Ascending aorta (tissue), 2 donors: ENCODE results near the gene SAMD14. TPM values are rescaled to one million over a fixed set of nuclear protein-coding genes. Genes with fewer than 3 reads are reported as not detected.

Experiments used
- DNase-seq, 2 donors: peaks; one replicate each; pipeline ENCODE4 v3.0.0-alpha.2; 2019; ENCODE audit warnings: low spot score in 2 of 2
- H3K27ac ChIP-seq, 2 donors: fragments of 200-600 bp; sonication (generic); one replicate each; pipeline ENCODE4 v1.5.1; 2016 to 2017; ENCODE audit warnings: mild to moderate bottlenecking in 1 of 2
- H3K27me3 ChIP-seq: fragments of 200-600 bp; sonication (generic); one replicate; pipeline ENCODE4 v1.5.1; 2017
- H3K36me3 ChIP-seq, 2 donors: fragments of 200-600 bp; sonication (generic); one replicate each; pipeline ENCODE4 v1.5.1; 2016
- H3K4me1 ChIP-seq, 2 donors: fragments of 200-600 bp; sonication (generic); one replicate each; pipeline ENCODE4 v1.5.1; 2016 to 2017; ENCODE audit warnings: mild to moderate bottlenecking in 1 of 2
- H3K4me3 ChIP-seq, 2 donors: fragments of 200-600 bp; sonication (generic); one replicate each; pipeline ENCODE4 v1.5.1; 2016 to 2017; ENCODE audit warnings: mild to moderate bottlenecking in 1 of 2
- H3K9me3 ChIP-seq, 2 donors: fragments of 200-600 bp; sonication (generic); one replicate each; pipeline ENCODE4 v1.5.1; 2016
- intact Hi-C: fragments of 100-400 bp; cut with DNase I; formaldehyde crosslinking; loops from one replicate; pipeline ENCODE4 v1.15.1; 2023
- total RNA-seq: library from RNA; depleted of rRNA; stranded (reverse); fragments of >200 nt; gene quantifications from one replicate; pipeline ENCODE4 v1.1.0, GENCODE V29; 2016
- TF ChIP-seq, protein P1 (sequence below), 3 experiments: fragments of 200-600 bp in 2 of 3; fragments of 450-650 bp in 1 of 3; sonication (generic) in 2 of 3; IDR thresholded peaks; one replicate each; pipeline ENCODE4 v1.5.1; 2016 to 2019; ENCODE audit warnings: antibody characterized with exemption in 3 of 3, mild to moderate bottlenecking in 1 of 3, moderate library complexity in 1 of 3

SAMD14 gene
- total RNA-seq, 1 donor from 2014 or later, result 3.2 TPM

- intact Hi-C loops, result loop anchor here (5.0 kb wide), 3 partner anchors 33 to 52 kb away; partner anchors contain the start of gene PDK2
- Histone ChIP-seq H3K27ac (peak overlapping the region; percentile 89 to 93), H3K27me3 (no peaks in the 10 kb centered on the region), H3K36me3 (peaks cover 47% of the 10 kb centered on the region in 2 donors), H3K9me3 (no peaks in the 10 kb centered on the region), H3K4me3 (peak overlapping the region in 1 of 2 donors; percentile 73), H3K4me1 (peaks cover 21 to 30% of the 10 kb centered on the region in 2 donors)
- DNase-seq, result no peak
- TF ChIP-seq, protein P1, sequence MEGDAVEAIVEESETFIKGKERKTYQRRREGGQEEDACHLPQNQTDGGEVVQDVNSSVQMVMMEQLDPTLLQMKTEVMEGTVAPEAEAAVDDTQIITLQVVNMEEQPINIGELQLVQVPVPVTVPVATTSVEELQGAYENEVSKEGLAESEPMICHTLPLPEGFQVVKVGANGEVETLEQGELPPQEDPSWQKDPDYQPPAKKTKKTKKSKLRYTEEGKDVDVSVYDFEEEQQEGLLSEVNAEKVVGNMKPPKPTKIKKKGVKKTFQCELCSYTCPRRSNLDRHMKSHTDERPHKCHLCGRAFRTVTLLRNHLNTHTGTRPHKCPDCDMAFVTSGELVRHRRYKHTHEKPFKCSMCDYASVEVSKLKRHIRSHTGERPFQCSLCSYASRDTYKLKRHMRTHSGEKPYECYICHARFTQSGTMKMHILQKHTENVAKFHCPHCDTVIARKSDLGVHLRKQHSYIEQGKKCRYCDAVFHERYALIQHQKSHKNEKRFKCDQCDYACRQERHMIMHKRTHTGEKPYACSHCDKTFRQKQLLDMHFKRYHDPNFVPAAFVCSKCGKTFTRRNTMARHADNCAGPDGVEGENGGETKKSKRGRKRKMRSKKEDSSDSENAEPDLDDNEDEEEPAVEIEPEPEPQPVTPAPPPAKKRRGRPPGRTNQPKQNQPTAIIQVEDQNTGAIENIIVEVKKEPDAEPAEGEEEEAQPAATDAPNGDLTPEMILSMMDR (IDR thresholded peaks at IDR 0.05), result no peak
Measured at GRCh38 chr17:50145532-50146229, 15.7 kb upstream of the SAMD14 start.

DNA sequence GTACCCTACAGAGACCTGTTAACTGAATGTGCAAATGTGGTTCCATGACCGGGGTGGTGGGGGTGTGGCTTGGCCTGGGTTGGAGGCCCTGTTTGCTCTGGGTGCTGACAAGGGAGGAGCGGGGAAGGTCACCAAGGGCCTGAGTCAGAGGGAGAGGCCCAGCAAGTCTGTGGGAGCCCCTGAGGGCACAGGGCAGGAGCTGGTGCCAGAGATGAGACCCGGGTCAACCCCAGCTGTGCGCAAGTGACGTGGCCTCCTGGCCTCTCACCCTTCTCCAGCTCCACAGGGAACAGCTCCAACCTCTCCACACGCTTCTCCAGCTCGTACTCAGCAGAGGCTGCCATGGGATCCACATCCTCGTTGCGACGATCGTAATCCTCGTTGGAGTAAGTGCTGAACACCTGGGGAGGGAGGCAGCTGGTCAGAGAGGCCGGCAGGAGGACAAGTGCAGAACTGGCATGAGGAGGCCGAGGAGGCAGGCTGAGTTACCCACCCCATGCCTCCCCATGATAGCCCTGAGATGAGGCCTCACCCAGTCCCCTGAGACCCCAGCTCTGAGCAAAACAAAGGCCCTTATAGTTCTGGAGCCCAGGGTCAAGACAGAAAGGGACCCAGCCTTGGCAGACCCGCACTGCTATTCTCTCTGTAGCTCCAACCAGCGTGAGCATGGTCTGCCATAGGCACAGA is 15.0 kb upstream of the SAMD14 start:
- peak overlapping the region; percentile 89 to 93 for H3K27ac ChIP-seq
- intact Hi-C loops, result loop anchor here (5.0 kb wide), 3 partner anchors 33 to 52 kb away; partner anchors contain the start of gene PDK2
- H3K4me3 ChIP-seq, result peak overlapping the region in 1 of 2 donors; percentile 73
- peaks cover 52 to 53% of the 10 kb centered on the region in 2 donors for H3K36me3 ChIP-seq
- DNase-seq, result no peak
- H3K4me1 ChIP-seq, result peaks cover 21 to 35% of the 10 kb centered on the region in 2 donors
- H3K27me3 ChIP-seq, result no peaks in the 10 kb centered on the region
- TF ChIP-seq, protein P1 (IDR thresholded peaks at IDR 0.05), result no peak
- H3K9me3 ChIP-seq, result no peaks in the 10 kb centered on the region

DNA sequence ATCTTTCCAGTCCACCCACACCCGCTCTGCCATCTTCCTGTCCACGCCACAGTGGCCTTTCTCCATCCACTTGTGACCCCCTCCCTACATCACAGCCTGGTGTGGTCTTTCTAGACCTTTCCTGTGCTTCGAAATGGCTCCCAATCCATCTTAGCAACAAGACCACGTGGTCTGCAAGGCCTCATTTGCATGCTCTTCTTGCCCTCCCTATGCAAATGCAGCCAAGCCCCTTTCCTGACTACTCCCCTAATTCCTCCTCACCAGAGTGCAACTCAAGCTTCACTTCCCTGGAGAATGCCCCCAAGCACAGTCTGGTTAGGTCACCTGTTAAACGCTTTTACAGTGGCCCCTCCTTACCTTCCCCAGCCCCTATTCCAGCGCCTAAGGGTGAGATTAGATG is 14.4 kb upstream of the SAMD14 start:
- no peak for DNase-seq
- intact Hi-C loops, result no loop called here

GRCh38 chr17:50143461-50144176 is 13.7 kb upstream of the SAMD14 start:
- intact Hi-C loops, result no loop called here
- no peak for DNase-seq
- peaks cover 62 to 65% of the 10 kb centered on the region in 2 donors for H3K36me3 ChIP-seq
- H3K4me1 ChIP-seq, result peaks cover 21 to 35% of the 10 kb centered on the region in 2 donors
- H3K27ac ChIP-seq, result peak overlapping the region in 1 of 2 donors; percentile 14
- TF ChIP-seq, protein P1 (IDR thresholded peaks at IDR 0.05), result no peak
- H3K9me3 ChIP-seq, result no peaks in the 10 kb centered on the region
- H3K27me3 ChIP-seq, result no peaks in the 10 kb centered on the region
- H3K4me3 ChIP-seq, result no peak overlapping the region

More for the DNA sequence above, 14.4 kb upstream of the SAMD14 start:
- Histone ChIP-seq H3K27me3 (no peaks in the 10 kb centered on the region), H3K4me1 (peaks cover 21 to 35% of the 10 kb centered on the region in 2 donors), H3K27ac (peak overlapping the region in 1 of 2 donors; percentile 14), H3K4me3 (no peak overlapping the region), H3K9me3 (no peaks in the 10 kb centered on the region), H3K36me3 (peaks cover 55 to 57% of the 10 kb centered on the region in 2 donors)
- TF ChIP-seq, protein P1 (IDR thresholded peaks at IDR 0.05), result no peak

GRCh38 chr17:50141745-50142110 is 11.8 kb upstream of the SAMD14 start:
- intact Hi-C loops, result loop anchor here (2.0 kb wide), 1 partner anchor 19 kb away; no protein-coding TSS in a partner anchor
- Histone ChIP-seq H3K4me1 (peaks cover 12 to 20% of the 10 kb centered on the region in 2 donors), H3K27me3 (no peaks in the 10 kb centered on the region), H3K36me3 (peaks cover 81 to 83% of the 10 kb centered on the region in 2 donors), H3K9me3 (no peaks in the 10 kb centered on the region), H3K4me3 (no peak overlapping the region), H3K27ac (no peak overlapping the region)
- TF ChIP-seq, protein P1 (IDR thresholded peaks at IDR 0.05), result no peak
- DNase-seq, result no peak
